GM12892 (cell line): Measurements from ENCODE around the gene FAM107B.

ENCODE experiments used
- POLR2A ChIP-seq: IDR thresholded peaks from 2 replicates; pipeline ENCODE4 v1.6.1; 2011; ENCODE audit warnings: low read depth, low read length, control low read depth
- POLR2AphosphoS5 ChIP-seq: IDR thresholded peaks from 2 replicates; pipeline ENCODE4 v1.6.1; 2011; ENCODE audit warnings: low read depth, low read length, control low read depth
- TAF1 ChIP-seq: IDR thresholded peaks from 2 replicates; pipeline ENCODE4 v1.6.1; 2011; ENCODE audit warnings: low read depth, mild to moderate bottlenecking, control low read depth, low read length, borderline replicate concordance

DNA sequence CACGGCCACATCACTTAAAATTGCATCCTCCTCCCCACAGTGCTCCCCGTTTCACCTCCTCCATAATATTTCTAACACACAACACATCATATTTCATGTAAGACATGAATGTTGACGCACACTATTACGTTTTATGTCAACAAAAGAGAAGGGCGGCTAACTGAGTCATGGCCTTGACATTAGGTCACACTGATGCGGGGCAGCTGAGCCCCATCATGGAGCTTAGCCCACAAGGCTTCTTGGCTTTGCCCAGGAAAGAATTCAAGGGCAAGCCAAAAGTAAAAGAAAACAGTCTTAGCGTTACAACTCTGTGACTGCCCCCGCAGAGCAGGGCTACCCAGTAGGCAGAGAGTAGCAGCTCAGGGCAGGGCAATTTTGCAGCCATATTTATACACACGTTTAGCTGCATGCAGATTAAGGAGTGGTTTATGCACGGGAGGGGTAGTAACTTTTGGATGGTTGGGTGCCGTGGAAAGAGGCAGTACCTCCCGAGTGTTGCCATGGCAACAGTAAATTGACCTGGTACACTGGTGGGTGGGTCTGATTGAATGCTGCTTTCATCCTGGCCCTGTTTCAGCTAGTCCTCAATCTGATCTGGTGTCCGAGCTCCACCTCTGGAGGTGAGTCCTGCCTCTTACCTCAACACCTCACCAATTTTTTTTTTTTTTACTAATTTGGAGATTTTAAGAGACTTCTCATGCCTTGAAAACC lies 287.8 kb downstream of the FAM107B start:
- TF ChIP-seq POLR2A (no peak), POLR2AphosphoS5 (no peak), TAF1 (no peak)
